H9 (cell line): ENCODE measurements around the gene NPBWR2. TPM values are rescaled to one million over a fixed set of nuclear protein-coding genes. Genes with fewer than 3 reads are reported as not detected.

Experiments used
- DNase-seq: peaks from one replicate; pipeline ENCODE4 v3.0.0-alpha.2; 2017
- H2AFZ ChIP-seq: one replicate; pipeline ENCODE4 v1.6.1; 2013; ENCODE audit warnings: mild to moderate bottlenecking, low read length, control low read depth, moderate library complexity
- H2AK5ac ChIP-seq: 2 replicates; pipeline ENCODE4 v1.6.1; 2013; ENCODE audit warnings: low read length, control low read depth, mixed read lengths; ENCODE audit not compliant: insufficient read length
- H2BK120ac ChIP-seq: one replicate; pipeline ENCODE4 v1.6.1; 2013; ENCODE audit warnings: low read depth, mild to moderate bottlenecking, low read length, control low read depth, inconsistent platforms; ENCODE audit not compliant: poor library complexity, severe bottlenecking
- H2BK12ac ChIP-seq: 2 replicates; pipeline ENCODE4 v1.6.1; 2013; ENCODE audit warnings: low read length, control low read depth, mixed read lengths, low read depth; ENCODE audit not compliant: insufficient read length
- H2BK15ac ChIP-seq: 2 replicates; pipeline ENCODE4 v1.6.1; 2013; ENCODE audit warnings: low read depth, low read length, control low read depth
- H2BK20ac ChIP-seq: one replicate; pipeline ENCODE4 v1.6.1; 2013; ENCODE audit warnings: low read depth, mild to moderate bottlenecking, low read length, control low read depth, inconsistent platforms; ENCODE audit not compliant: poor library complexity, severe bottlenecking
- H2BK5ac ChIP-seq: 2 replicates; pipeline ENCODE4 v1.6.1; 2013; ENCODE audit warnings: low read length, control low read depth, mixed read lengths; ENCODE audit not compliant: insufficient read length
- H3K14ac ChIP-seq: 2 replicates; pipeline ENCODE4 v1.6.1; 2013; ENCODE audit warnings: low read length, control low read depth; ENCODE audit not compliant: insufficient read depth
- H3K18ac ChIP-seq: 2 replicates; pipeline ENCODE4 v1.6.1; 2013; ENCODE audit warnings: low read depth, mild to moderate bottlenecking, mixed read lengths, low read length, control low read depth; ENCODE audit not compliant: insufficient read length
- H3K23ac ChIP-seq: 2 replicates; pipeline ENCODE4 v1.6.1; 2013; ENCODE audit warnings: low read length, control low read depth, mixed read lengths, low read depth; ENCODE audit not compliant: insufficient read length
- H3K23me2 ChIP-seq: 2 replicates; pipeline ENCODE4 v1.6.1; 2013; ENCODE audit warnings: low read depth, mild to moderate bottlenecking, mixed read lengths, low read length, control low read depth; ENCODE audit not compliant: insufficient read length, poor library complexity, severe bottlenecking
- H3K27ac ChIP-seq: 2 replicates; pipeline ENCODE4 v1.5.1; 2013; ENCODE audit warnings: low read length, control low read depth, mixed read lengths, low read depth; ENCODE audit not compliant: insufficient read length
- H3K27me3 ChIP-seq: 2 replicates; pipeline ENCODE4 v1.6.1; 2013; ENCODE audit warnings: low read length, control low read depth, inconsistent platforms; ENCODE audit not compliant: insufficient read depth
- H3K4ac ChIP-seq: 2 replicates; pipeline ENCODE4 v1.6.1; 2013; ENCODE audit warnings: low read depth, mild to moderate bottlenecking, control low read depth, inconsistent platforms, low read length, moderate library complexity
- H3K4me1 ChIP-seq: 2 replicates; pipeline ENCODE4 v1.6.1; 2013; ENCODE audit warnings: low read length, control low read depth, inconsistent platforms; ENCODE audit not compliant: insufficient read depth
- H3K4me2 ChIP-seq: 2 replicates; pipeline ENCODE4 v1.6.1; 2013; ENCODE audit warnings: low read length, control low read depth, mixed read lengths; ENCODE audit not compliant: insufficient read length, insufficient read depth
- H3K56ac ChIP-seq: 2 replicates; pipeline ENCODE4 v1.6.1; 2013; ENCODE audit warnings: low read depth, mild to moderate bottlenecking, mixed read lengths, low read length, control low read depth; ENCODE audit not compliant: insufficient read length
- H3K79me1 ChIP-seq: 2 replicates; pipeline ENCODE4 v1.6.1; 2013; ENCODE audit warnings: low read depth, mild to moderate bottlenecking, moderate library complexity, low read length, control low read depth, inconsistent platforms; ENCODE audit not compliant: insufficient read depth, poor library complexity, severe bottlenecking
- H3K79me2 ChIP-seq: 2 replicates; pipeline ENCODE4 v1.6.1; 2013; ENCODE audit warnings: low read length, control low read depth, inconsistent platforms; ENCODE audit not compliant: insufficient read depth
- H3K9ac ChIP-seq: 2 replicates; pipeline ENCODE4 v1.6.1; 2013; ENCODE audit warnings: low read length, control low read depth, mixed read lengths; ENCODE audit not compliant: insufficient read length; ENCODE audit errors: extremely low read depth
- H3K9me3 ChIP-seq: one replicate; pipeline ENCODE4 v1.6.1; 2013; ENCODE audit warnings: low read depth, low read length, inconsistent platforms; ENCODE audit not compliant: control insufficient read depth
- H3T11ph ChIP-seq: one replicate; pipeline ENCODE4 v1.6.1; 2013; ENCODE audit warnings: mild to moderate bottlenecking, low read length, control low read depth, inconsistent platforms
- H4K20me1 ChIP-seq: one replicate; pipeline ENCODE4 v1.6.1; 2013; ENCODE audit not compliant: control insufficient read depth, insufficient read length, insufficient read depth
- H4K5ac ChIP-seq: 2 replicates; pipeline ENCODE4 v1.6.1; 2013; ENCODE audit warnings: low read depth, mild to moderate bottlenecking, mixed read lengths, low read length, control low read depth; ENCODE audit not compliant: insufficient read length
- H4K8ac ChIP-seq: replicated peaks from 2 replicates; pipeline ENCODE4 v1.6.1; 2013; ENCODE audit warnings: low read length, control low read depth, mixed read lengths, low read depth; ENCODE audit not compliant: insufficient read length
- H4K91ac ChIP-seq: 2 replicates; pipeline ENCODE4 v1.6.1; 2013; ENCODE audit warnings: low read depth, mild to moderate bottlenecking, moderate library complexity, mixed read lengths, low read length, control low read depth; ENCODE audit not compliant: insufficient read length
- H3K27ac Mint-ChIP-seq, 3 experiments: 2 replicates in 2 of 3; 3 replicates in 1 of 3; pipeline ENCODE4 v1.8.0; 2020 to 2021; ENCODE audit warnings: mixed read lengths in 3 of 3, mild to moderate bottlenecking in 1 of 3, moderate library complexity in 1 of 3
- H3K27me3 Mint-ChIP-seq: 2 replicates; pipeline ENCODE4 v1.8.0; 2021; ENCODE audit warnings: low read depth, mild to moderate bottlenecking, moderate library complexity, mixed read lengths
- H3K36me3 Mint-ChIP-seq, 3 experiments: 2 replicates in 2 of 3; 3 replicates in 1 of 3; pipeline ENCODE4 v1.8.0; 2020 to 2021; ENCODE audit warnings: low read depth in 3 of 3, mixed read lengths in 3 of 3; ENCODE audit not compliant: insufficient read depth in 1 of 3
- H3K4me1 Mint-ChIP-seq, 2 experiments: 2 replicates each; pipeline ENCODE4 v1.8.0; 2020; ENCODE audit warnings: mixed read lengths in 2 of 2
- H3K4me3 Mint-ChIP-seq, 2 experiments: 2 replicates in 1 of 2; 3 replicates in 1 of 2; pipeline ENCODE4 v1.8.0; 2020 to 2021; ENCODE audit warnings: mild to moderate bottlenecking in 2 of 2, mixed read lengths in 2 of 2, moderate library complexity in 1 of 2
- H3K9me3 Mint-ChIP-seq, 2 experiments: 2 replicates in 1 of 2; 3 replicates in 1 of 2; pipeline ENCODE4 v1.8.0; 2020; ENCODE audit warnings: mild to moderate bottlenecking in 2 of 2, mixed read lengths in 2 of 2, moderate library complexity in 1 of 2
- CTCF ChIP-seq: fragments of 200-600 bp; sonication (generic); conservative IDR thresholded peaks from 3 replicates; pipeline ENCODE4 v1.8.0; 2021; ENCODE audit warnings: antibody characterized with exemption, mild to moderate bottlenecking
- WGBS: extraction: QIAGEN DNeasy Blood & Tissue Kit; methylation state at CpG from one replicate; pipeline ENCODE4 v1.1.7; 2013; ENCODE audit warnings: missing lambda C conversion rate, low lambda C conversion rate, mixed read lengths; ENCODE audit not compliant: insufficient read length; ENCODE audit errors: extremely low coverage; 5-methylcytosine and 5-hydroxymethylcytosine counted together
- total RNA-seq: library from RNA; stranded (reverse); gene quantifications from 2 replicates; pipeline ENCODE4 v1.2.1, GENCODE V29; 2021

NPBWR2 gene
- total RNA-seq, 1 experiment from 2014 or later, result not detected

- no peak overlapping the region for H3K4ac ChIP-seq
- TF ChIP-seq CTCF, result no peak
- H3K4me1 ChIP-seq, result no peaks in the 10 kb centered on the region; the same call in 1 of the 2 replicates
- H3K4me2 ChIP-seq, result no peak overlapping the region
- no peak overlapping the region for H2AK5ac ChIP-seq
- peaks cover 20% of the 10 kb centered on the region for H3K27me3 Mint-ChIP-seq
- no peaks in the 10 kb centered on the region for H3K9me3 ChIP-seq
- no peak overlapping the region for H2BK120ac ChIP-seq
- no peaks in the 10 kb centered on the region for H3K79me2 ChIP-seq
- WGBS, result no CpG with 5 or more reads among the region's 8 CpGs
- H2AFZ ChIP-seq, result no peak overlapping the region
- H4K8ac ChIP-seq, result no peak overlapping the region
- H3K27ac ChIP-seq, result no peak overlapping the region
- H3K79me1 ChIP-seq, result no peaks in the 10 kb centered on the region
- no peak overlapping the region for H3K27ac Mint-ChIP-seq
- no peaks in the 10 kb centered on the region for H3K9me3 Mint-ChIP-seq
- no peak overlapping the region for H3K23ac ChIP-seq
- peaks cover 6% of the 10 kb centered on the region for H3K23me2 ChIP-seq
- no peak overlapping the region for H3K9ac ChIP-seq
- H2BK5ac ChIP-seq, result no peak overlapping the region
- no peak for DNase-seq
- H3K4me1 Mint-ChIP-seq, result peaks cover 20 to 25% of the 10 kb centered on the region in 2 experiments
- H2BK15ac ChIP-seq, result no peak overlapping the region
- H3K56ac ChIP-seq, result no peak overlapping the region
- H3K27me3 ChIP-seq, result no peaks in the 10 kb centered on the region
- no peak overlapping the region for H3K18ac ChIP-seq
- H3K14ac ChIP-seq, result no peak overlapping the region
- no peak overlapping the region for H2BK20ac ChIP-seq
- H3K4me3 Mint-ChIP-seq, result no peak overlapping the region
- no peak overlapping the region for H2BK12ac ChIP-seq
- H3K36me3 Mint-ChIP-seq, result no peaks in the 10 kb centered on the region; a peak in 2 of 7 replicates
- no peak overlapping the region for H3T11ph ChIP-seq
- no peak overlapping the region for H4K91ac ChIP-seq
- no peak overlapping the region for H4K5ac ChIP-seq
- no peaks in the 10 kb centered on the region for H4K20me1 ChIP-seq
Measured at GRCh38 chr20:64077094-64077493, 30.3 kb downstream of the NPBWR2 start.
